NCI-H345 treated with DMSO at 0.1 percent for 48 hours (cell line): ENCODE data around the gene LDHB.
"Not testable (repeated sequence)": the region's sequence is repeated elsewhere in the genome, so short reads cannot be mapped to it uniquely, and the experiment has no call there.

Experiments used
- DNase-seq: peaks from one replicate; lab custom pipeline; 2025; ENCODE audit not compliant: unreplicated experiment; lab: John Stamatoyannopoulos, UW

LDHB gene

DNA sequence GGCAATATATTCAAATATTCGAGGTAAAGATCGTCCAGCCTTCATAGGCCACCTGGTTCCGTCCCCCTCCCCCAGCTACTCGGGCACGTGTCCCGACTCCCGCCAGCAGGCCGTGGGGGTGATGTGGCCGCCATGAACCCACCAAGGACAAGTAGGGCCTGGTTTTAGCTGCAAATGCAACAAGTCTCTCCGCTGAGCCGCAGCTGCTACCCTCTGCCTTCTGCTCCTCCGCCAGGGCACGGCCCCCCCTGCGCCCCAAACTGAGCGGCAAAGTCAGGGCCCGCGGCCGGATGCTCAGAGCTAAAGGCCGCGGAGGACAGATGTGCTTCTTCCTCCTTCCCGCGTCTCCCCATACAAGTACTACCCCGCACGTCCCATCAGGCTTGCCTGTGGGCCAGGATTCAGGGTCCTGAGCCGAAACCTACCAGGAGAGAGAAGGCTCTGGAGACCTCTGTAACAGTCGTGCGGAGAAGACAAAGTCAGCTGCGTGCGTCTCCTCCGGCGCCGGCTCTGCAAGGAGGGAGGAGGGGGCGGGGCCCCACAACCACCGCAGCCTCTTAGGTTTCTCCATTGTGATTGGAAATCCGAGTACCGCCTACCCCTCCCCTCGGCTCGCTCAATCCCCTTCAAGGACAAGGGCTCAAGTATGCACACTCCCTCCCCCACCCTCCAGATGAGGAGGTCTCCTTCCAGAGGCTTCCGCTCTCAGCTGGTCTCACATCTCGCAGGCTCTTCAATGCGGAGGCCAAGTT is at the start of gene LDHB:
LDHB (minus strand) TSS at position 517 of the 752 bp plus-strand sequence. CDS start 3,171 bp downstream, outside the sequence.
- peak; percentile 74 for DNase-seq

DNA sequence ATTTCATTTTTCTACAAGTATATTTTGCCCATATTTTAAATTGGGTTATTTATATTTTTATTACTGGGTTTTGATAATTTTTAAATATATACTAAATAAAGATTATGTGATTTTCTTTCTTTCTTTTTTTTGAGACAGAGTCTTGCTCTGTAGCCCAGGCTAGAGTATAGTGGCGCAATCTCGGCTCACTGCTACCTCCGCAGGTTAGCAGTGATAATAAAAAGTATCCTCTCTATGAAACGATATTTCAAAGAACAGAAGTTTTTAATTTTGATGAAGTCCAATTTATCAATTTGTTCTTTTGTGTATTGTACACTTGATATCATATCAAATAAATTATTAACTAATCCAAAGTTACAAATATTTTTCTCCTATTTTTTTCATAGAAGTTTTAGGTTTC is 47.2 kb upstream of the LDHB start:
- no peak for DNase-seq

DNA sequence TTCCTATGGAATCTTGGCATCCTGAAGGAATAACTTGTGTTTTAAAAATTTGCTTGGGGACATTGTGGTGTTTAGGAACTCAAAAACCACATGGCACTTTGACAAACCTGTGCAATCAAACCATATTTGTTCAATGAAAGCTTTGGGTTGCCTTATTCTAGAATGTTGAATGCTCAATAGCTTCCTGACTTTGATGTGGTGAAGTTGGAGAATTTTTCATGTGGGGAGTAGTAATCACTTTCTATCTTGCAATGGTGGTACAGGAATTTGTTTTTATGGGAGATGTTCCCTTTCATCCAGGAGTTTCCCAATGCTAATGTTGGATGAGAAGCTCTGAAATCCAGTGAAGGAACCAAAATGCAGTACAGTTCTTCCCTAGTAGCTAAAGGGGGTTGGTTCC is 42.2 kb upstream of the LDHB start:
- DNase-seq, result no peak

DNA sequence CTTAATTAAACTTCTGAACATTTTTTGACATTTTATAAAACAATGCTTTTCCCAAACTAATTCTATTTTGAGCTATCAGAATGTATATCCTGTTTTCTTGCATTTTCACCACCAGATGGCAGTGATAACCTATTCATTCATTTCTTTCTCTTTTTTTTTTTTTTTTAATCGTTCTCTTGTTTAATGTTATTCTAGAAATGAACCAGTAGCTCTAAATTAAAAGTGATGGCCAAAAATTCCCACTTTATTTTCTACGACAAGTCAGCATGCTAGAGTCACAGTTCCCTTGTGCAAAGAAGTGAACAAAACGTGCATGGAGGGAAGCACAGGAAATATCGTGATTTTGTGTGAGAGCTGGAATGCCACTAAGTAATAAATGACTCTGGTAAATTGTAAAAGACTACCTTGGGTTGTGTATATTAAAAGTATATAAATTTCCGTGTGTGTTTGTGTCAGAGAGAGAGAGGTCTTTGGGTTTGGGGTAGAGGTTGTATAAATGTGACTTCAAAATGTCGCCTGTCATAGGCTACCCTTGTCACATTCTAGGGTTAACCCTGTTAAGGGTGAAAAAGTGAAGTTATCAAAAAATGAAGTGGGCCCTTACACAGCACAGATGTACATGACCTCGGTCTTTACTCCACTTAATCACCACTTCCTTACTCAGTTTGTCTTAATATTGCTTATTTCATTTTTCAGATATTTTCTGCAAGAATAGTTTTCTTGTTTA is 40.4 kb upstream of the LDHB start:
- peak; percentile 10 for DNase-seq

GRCh38 chr12:21696625-21697024 is 39.0 kb upstream of the LDHB start:
- no peak for DNase-seq

- no peak for DNase-seq
Observed at GRCh38 chr12:21695986-21696385, 38.3 kb upstream of the LDHB start.

- DNase-seq, result no peak
Observed at GRCh38 chr12:21694660-21695059, 37.0 kb upstream of the LDHB start.

- DNase-seq, result no peak
Observed at GRCh38 chr12:21691515-21691914, 33.9 kb upstream of the LDHB start.

DNA sequence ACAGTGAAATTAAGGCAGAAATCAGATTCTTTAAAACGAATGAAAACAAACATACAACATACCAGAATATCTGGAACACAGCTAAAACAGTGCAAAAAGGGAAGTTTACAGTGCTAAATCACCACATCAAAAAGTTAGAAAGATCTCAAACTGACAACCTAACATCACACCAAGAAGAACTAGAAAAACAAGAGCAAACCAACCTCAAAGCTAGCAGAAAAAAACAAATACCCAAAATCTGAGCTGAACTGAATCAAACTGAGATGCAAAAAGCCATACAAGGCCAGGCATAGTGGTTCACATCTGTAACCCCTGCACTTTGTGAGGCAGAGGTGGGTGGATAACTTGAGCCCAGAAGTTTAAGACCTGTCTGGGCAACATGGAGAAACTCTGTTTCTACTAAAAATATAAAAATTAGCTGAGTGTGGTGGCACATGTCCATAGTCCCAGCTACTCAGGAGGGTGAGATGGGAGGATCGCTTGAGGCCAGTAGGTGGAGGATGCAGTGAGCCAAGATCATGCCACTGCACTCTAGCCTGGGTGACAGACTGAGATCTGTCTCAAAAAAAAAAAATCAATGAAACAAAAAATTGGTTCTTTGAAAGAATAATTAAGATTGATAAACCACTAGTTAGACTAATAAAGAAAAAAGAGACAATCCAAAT is 33.2 kb upstream of the LDHB start:
- DNase-seq, result no peak

DNA sequence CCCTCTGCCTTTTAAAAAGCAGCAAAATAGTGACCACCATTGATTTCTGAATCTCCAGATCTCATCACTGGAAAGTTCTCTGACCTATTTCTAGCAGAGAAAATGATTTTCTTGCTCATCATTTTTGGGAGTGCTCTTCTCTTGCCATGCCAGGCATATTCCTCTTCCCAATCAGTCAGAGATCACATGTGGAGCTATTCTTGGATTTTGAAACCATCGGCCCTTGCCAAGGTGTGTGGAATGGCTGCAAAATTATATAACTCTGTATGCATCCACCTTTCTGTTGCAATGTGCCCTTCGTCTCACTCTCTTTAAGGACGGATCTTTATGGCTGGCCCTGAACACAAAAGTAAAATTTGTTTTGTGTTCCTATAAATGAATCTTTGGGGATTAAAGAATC is 25.5 kb upstream of the LDHB start:
- no peak for DNase-seq

- DNase-seq, result no peak
Observed at GRCh38 chr12:21678959-21679358, 21.3 kb upstream of the LDHB start.

- no peak for DNase-seq
Observed at GRCh38 chr12:21677622-21678277, 20.1 kb upstream of the LDHB start.

- no peak for DNase-seq
Observed at GRCh38 chr12:21677204-21677603, 19.6 kb upstream of the LDHB start.

- no peak for DNase-seq
Observed at GRCh38 chr12:21676776-21677175, 19.1 kb upstream of the LDHB start.

DNA sequence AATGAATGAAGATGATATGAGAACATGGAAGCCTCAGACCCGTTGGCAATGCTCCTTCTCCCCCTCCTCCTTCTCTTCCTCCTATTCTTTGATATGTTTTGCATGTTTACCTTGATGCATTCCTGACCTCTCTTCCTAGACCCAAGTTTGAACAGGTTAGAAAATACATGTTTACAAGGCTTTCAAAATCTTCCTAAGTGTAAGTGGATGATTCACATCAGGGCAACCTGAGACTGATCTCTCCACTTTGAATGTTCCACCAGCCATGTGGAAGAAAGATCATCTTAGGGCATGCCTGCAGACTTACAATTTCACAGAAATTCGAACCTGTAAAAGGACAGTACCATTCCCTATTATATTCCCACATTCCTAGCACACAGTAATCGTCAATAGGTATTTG is 18.0 kb upstream of the LDHB start:
- DNase-seq, result no peak

- DNase-seq, result no peak
Observed at GRCh38 chr12:21675096-21675495, 17.5 kb upstream of the LDHB start.

- DNase-seq, result not testable (repeated sequence)
Observed at GRCh38 chr12:21673830-21674552, 16.3 kb upstream of the LDHB start.

GRCh38 chr12:21672146-21672545 is 14.5 kb upstream of the LDHB start:
- DNase-seq, result no peak

DNA sequence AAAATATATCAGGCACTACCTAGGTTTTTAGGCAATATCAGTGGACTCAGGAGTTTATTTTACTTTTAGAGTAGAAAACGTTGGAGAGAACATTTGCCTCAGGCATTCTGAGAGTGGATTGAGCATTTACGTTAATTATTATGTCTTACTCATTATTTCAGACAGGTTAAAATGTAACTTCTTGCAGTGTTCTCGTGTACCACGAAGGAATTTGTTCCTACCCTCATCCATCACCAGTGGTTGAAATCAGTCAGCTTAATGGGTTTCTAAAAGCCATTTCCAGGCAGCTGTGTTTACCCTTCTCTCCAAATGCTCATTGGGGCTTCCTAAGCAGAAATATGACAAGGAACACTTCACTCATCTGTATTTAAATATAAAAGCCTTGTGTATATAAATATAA is 9.1 kb upstream of the LDHB start:
- DNase-seq, result peak; percentile 63

DNA sequence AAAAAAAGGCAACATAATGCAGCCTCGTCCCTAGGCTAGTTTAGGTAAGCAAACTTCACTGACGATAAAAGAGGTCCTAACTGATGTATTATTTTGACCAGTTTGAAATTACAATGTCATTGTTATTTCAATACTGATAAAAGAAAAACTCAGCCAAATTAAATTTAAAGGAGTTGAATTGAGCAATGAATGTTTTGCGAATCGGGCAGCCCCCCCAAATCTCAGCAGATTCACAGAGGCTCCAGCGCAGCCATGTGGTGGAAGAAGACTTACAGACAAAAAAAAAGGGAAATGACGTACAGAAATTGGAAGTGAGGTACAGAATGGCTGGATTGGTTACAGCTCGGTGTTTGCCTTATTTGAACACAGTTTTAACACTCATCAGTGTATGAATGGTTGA is 8.2 kb upstream of the LDHB start:
- no peak for DNase-seq
